COLO668 (cell line): ENCODE data around the gene ZBTB7A.

Source experiments
- DNase-seq: peaks from one replicate; lab custom pipeline; 2025; ENCODE audit not compliant: unreplicated experiment; lab: John Stamatoyannopoulos, UW

ZBTB7A gene

GRCh38 chr19:4094761-4095487 lies 28.2 kb upstream of the ZBTB7A start:
- DNase-seq: no peak

GRCh38 chr19:4094291-4094690 lies 27.6 kb upstream of the ZBTB7A start:
- DNase-seq: no peak

DNA sequence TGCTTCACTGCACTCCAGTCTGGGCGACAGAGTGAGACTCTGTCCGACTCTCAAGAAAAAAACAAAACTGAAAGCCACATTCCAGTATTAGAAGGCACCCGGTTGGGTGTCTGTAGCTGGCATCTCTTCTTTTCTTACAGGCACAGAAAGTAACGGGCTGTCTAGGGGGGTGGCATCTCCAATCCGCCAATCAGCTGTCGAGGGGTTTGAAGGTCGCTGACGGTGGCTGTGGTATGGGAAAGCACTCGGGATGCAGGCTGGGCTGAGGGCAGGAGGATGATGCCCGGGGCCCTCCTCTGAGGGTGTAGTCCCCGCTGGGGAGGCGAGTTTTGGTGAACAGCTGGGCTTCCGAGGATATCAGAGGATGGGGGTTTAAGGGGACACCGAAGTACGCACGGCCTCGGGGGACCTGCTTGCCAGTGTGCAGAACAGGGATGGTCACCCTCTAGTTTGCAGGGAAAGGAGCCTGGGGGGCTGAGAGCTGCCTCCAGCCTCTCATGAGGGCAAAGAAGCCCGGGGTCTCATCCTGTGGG lies 27.0 kb upstream of the ZBTB7A start:
- no peak for DNase-seq

GRCh38 chr19:4090356-4091220 lies 23.9 kb upstream of the ZBTB7A start:
- no peak for DNase-seq

DNA sequence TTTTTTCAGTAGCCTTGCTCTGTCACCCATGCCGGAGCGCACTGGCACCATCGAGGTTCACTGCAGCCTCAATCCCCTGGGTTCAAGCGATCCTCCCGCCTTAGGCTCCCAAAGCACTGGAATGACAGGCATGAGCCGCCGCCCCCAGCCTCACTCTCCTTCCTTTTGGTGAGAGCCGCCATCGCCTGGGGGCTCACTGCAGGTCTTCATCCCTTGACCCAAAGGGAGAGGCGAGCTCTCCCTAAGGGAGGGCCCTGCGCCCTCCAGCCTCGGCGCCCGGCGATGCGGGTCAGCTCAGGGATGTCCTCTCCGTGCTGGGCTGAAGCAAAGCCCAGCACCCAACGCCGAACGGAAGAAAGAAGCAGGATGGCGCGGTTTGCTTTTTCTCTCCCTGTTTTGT lies 23.2 kb upstream of the ZBTB7A start:
- DNase-seq: no peak

DNA sequence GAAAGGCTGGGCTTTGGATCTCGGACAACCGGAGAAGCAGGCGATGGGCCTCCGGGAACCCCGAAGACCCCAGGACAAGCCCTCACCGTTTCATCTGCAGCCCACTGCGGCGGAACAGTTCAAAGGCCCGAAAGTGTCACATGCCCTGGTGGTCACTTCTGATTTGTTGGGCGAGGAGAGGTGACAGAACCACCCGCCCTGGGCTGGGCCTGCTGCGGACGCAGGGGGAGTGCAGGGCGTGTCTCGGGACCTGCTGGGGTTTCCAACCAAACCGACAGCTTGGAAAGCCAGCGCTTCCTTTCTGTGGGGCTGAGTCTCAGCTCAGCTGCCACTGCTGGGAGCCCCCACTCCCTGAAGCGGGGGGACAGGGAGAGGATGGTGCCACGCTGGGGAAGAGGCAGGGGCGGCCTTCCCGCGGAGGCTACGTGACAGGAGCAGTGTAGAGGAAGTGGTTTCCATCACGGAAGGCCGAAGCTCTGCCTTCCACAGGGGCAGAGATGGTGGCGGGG lies 22.8 kb upstream of the ZBTB7A start:
- no peak for DNase-seq

DNA sequence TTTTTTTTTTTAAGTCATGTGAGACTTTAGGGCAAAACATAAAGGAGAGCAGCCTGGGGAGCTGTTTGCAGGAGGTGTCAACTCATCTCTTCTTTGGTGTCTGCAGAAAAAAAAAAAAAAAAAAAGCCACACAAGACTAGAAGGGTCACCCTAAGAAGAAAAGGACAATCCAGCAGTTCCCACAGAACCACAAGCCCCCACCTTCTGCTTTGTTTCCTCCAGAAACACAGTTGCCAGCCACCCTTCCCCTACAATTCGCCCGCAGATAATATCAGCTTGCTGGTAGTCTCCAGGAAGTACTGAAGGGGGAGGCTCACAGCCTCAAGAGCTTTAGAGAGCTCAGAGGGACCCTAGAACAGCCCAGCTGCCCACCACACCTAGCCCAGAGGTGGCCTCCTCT lies 22.3 kb upstream of the ZBTB7A start:
- no peak for DNase-seq

GRCh38 chr19:4087787-4088679 lies 21.3 kb upstream of the ZBTB7A start:
- no peak for DNase-seq

DNA sequence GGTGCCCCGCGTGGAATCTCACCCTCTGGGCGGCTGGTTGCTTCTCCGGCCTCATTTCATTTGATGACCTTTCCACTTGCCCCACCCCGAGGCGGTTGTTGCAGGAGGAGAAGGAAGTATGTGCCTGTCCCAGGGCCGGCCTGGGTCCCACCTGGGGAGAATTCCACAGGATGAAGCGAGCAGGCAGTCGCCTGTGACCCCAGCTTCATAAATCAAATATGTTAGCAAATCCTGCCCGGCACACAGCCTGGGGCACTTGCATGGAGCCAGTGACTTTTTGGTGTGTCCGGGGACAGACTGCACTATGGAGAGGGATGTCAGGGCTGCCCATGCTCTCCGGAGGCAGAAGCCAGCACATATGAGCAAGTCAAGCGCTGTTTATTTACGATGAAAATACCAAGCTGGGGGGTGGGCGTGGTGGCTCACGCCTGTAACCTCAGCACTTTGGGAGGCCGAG lies 19.7 kb upstream of the ZBTB7A start:
- no peak for DNase-seq

DNA sequence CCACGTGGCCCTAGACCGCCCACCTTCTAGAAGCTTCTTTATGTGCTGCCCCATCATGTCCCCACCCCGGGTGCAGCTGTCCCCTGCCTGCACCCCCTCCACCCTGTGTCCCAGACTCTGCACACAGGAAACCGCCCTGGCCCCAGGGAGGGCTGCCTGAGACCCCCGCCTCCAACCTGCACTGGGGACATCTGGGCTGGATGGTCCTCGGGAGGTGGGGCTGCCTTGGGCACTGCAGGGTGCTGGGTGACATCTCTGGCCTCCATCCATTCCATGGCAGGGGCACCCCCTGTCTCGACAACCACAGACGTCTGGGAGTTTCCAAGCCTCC lies 17.8 kb upstream of the ZBTB7A start:
- no peak for DNase-seq

DNA sequence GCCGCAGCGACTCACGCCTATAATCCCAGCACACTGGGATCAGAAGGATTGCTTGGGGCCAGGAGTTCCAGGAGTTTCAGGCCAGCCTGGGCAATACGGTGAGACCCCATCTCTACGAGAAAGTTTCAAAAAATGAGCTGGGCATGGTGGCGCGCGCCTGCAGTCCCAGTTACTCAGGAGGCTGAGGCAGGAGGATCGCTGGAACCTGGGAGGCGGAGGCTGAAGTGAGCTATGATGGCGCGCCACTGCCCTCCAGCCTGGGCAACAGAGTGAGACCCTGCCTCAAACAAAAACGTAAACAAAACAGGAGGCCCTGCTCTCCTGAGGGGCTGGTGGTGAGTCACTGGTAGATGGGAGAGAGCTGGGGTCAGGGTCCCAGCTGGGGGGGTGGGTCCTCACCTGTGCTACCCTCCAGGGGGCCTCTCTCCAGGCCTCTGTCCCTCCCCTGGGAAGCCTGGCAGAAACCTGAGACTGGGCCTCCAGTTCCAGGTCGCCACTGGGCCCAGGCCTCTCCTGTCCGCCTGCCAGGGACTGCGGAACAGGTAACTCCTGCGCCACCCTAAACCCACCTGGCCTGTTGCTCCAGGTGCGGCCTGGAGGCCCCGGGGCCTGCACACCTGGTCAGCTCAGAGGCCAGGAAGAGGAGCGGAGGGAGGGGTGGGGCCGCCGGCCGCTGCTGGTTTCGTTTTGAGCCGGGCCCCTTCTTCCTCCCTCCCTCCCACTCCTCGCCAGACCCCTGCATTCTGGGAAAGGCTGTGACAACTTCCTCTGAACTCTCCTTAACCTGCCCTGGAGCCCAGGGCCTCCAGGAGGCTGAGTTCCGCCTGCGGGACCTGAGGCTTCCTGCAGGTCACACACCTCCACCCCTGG lies 17.2 kb upstream of the ZBTB7A start:
- peak; percentile 76 for DNase-seq

- DNase-seq: no peak
Measured at GRCh38 chr19:4082172-4082571, 15.5 kb upstream of the ZBTB7A start.

DNA sequence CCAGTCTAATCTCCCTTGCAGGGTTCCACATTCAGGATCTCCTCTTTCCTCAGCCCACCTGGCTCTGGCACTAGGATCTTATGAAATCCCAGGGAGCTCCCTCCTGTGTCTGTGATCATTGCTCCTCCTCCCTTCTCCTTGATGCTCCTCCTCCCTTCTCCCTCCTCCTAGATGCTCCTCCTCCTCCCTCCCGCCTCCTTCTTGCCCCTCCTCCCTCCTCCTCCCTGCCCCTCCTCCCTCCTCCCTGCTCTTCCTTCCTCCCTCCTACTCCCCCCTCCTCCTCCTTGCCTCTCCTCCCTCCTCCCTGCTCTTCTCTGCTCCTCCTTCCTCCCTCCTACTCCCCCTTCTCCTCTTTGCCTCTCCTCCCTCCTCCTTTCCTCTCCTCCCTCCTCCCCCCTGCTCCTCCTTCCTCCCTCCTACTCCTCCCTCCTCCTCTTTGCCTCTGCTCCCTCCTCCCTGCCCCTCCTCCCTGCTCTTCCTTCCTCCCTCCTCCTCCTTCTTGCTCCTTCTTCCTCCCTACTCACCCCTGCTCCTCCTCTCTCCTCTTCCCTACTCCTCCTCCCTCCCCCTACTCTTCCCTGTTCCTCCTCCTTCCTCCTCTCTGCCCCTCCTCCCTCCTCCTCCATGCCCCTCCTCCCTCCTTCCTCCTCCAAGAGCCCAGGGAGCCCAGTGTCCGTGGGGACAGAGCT lies 14.9 kb upstream of the ZBTB7A start:
- DNase-seq: no peak

DNA sequence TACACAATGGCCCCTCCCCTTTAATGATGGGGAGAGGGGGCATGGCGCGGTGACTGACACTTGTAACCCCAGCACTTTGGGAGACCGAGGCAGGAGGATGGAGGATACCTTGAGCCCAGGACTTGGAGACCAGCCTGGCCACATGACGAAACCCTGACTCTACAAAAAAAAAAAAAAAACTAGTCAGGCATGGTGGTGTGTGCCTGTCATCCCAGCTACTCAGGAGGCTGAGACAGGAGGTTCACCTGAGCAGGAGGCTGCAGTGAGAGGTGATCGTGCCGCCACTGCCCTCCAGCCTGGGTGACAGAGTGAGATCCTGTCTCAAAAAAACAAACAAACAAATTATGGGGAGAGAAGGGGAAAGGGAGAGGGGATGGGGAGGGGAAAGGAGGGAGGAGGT lies 13.8 kb upstream of the ZBTB7A start:
- no peak for DNase-seq

GRCh38 chr19:4077800-4078684 lies 11.3 kb upstream of the ZBTB7A start:
- DNase-seq: peak; percentile 31

DNA sequence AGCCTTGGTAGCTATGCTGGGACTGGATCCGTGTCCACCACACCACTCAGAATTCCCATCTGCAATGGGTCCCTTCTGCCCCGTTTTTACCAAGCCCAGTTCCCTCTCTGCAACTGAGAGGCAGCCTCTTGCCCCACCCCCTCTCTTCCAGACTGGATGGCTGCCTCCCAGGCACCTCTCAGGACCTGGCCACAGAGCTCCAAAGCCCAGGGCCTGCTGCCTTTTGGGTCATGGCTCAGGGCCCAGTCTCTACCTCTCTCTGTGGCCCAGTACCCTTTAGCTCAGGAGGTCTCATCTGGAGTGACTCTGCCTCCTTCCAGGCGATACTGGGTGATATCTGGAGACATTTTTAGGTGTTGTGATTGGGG lies 10.3 kb upstream of the ZBTB7A start:
- no peak for DNase-seq

GRCh38 chr19:4075373-4075772 lies 8.7 kb upstream of the ZBTB7A start:
- no peak for DNase-seq

DNA sequence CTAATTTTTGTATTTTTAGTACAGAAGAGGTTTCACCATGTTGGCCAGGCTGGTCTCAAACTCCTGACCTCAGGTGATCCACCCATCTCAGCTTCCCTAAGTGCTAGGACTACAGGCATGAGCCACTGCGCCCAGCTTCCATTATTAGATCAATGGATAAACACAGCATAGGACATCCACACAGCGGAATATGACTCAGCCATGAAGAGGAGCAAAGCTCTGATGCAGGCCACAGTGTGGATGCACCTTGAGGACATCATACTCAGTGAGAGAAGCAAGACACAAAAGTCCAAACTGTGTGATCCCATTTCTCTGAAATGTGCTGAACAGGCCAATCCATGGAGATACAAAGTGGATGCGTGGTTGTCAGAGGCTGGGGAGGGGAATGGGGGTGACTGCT lies 4.9 kb upstream of the ZBTB7A start:
- DNase-seq: no peak
